ENCODE results near the gene MYH7B.

Gene MYH7B

GRCh38 chr20:34979366-34980153, 23.9 kb downstream of the MYH7B start:
- DNase-seq (ENCODE audit: extremely low read depth, insufficient read length) = no peak

GRCh38 chr20:34980543-34981233, 25.0 kb downstream of the MYH7B start:
- Histone ChIP-seq H3K36me3 (ENCODE audit: control insufficient read depth, insufficient read depth, low read length) (no peaks in the 10 kb centered on the region), H3K27me3 (replicated peaks; ENCODE audit: control insufficient read depth, insufficient read depth, low read length) (no peaks in the 10 kb centered on the region; the same call in none of the 2 replicates), H3K4me3 (replicated peaks; ENCODE audit: low read depth, low read length) (no peak overlapping the region)
- DNase-seq (ENCODE audit: extremely low read depth, insufficient read length) = no peak
- TF ChIP-seq CTCF (IDR thresholded peaks at IDR 0.05; ENCODE audit: insufficient read depth, low read length, poor library complexity, severe bottlenecking) = no peak

More at GRCh38 chr20:34979366-34980153, 23.9 kb downstream of the MYH7B start:
- no peak overlapping the region for H3K4me3 ChIP-seq (replicated peaks; ENCODE audit: low read depth, low read length)
- no peaks in the 10 kb centered on the region for H3K36me3 ChIP-seq (ENCODE audit: control insufficient read depth, insufficient read depth, low read length)
- no peak for TF ChIP-seq CTCF (IDR thresholded peaks at IDR 0.05; ENCODE audit: insufficient read depth, low read length, poor library complexity, severe bottlenecking)
- no peaks in the 10 kb centered on the region; the same call in 1 of the 2 replicates for H3K27me3 ChIP-seq (replicated peaks; ENCODE audit: control insufficient read depth, insufficient read depth, low read length)

- DNase-seq (ENCODE audit: extremely low read depth, insufficient read length) = no peak
- Histone ChIP-seq H3K36me3 (ENCODE audit: control insufficient read depth, insufficient read depth, low read length) (no peaks in the 10 kb centered on the region), H3K27me3 (replicated peaks; ENCODE audit: control insufficient read depth, insufficient read depth, low read length) (no peaks in the 10 kb centered on the region; the same call in none of the 2 replicates), H3K4me3 (replicated peaks; ENCODE audit: low read depth, low read length) (no peak overlapping the region)
- no peak for TF ChIP-seq CTCF (IDR thresholded peaks at IDR 0.05; ENCODE audit: insufficient read depth, low read length, poor library complexity, severe bottlenecking)
Measured at GRCh38 chr20:34982270-34983088, 26.8 kb downstream of the MYH7B start.

GRCh38 chr20:34983089-34983820, 27.6 kb downstream of the MYH7B start:
- no peak for TF ChIP-seq CTCF (IDR thresholded peaks at IDR 0.05; ENCODE audit: insufficient read depth, low read length, poor library complexity, severe bottlenecking)
- no peak overlapping the region for H3K4me3 ChIP-seq (replicated peaks; ENCODE audit: low read depth, low read length)
- no peaks in the 10 kb centered on the region; the same call in none of the 2 replicates for H3K27me3 ChIP-seq (replicated peaks; ENCODE audit: control insufficient read depth, insufficient read depth, low read length)
- no peaks in the 10 kb centered on the region for H3K36me3 ChIP-seq (ENCODE audit: control insufficient read depth, insufficient read depth, low read length)
- DNase-seq (ENCODE audit: extremely low read depth, insufficient read length) = no peak

Measured in GM06990 (cell line).